NCI-H2227 (cell line): ENCODE results near the gene NFYC.

Experiments used
- DNase-seq: peaks from one replicate; lab custom pipeline; 2025; ENCODE audit not compliant: unreplicated experiment; lab: John Stamatoyannopoulos, UW

NFYC gene

GRCh38 chr1:40777224-40777970, 85.9 kb downstream of the NFYC start:
- DNase-seq: no peak

- DNase-seq: no peak
Measured at GRCh38 chr1:40780678-40781607, 89.4 kb downstream of the NFYC start.

GRCh38 chr1:40781608-40781971, 90.1 kb downstream of the NFYC start:
- no peak for DNase-seq

GRCh38 chr1:40782371-40782956, 91.0 kb downstream of the NFYC start:
- DNase-seq: peak; percentile 48

- peak; percentile 69 for DNase-seq
Measured at GRCh38 chr1:40783001-40783905, 91.7 kb downstream of the NFYC start, which contains the start of gene KCNQ4. KCNQ4 (plus strand) TSS chr1:40783787; CDS start chr1:40784094, 307 bp downstream.

- DNase-seq: peak; percentile 39
Measured at GRCh38 chr1:40784141-40784770, 92.8 kb downstream of the NFYC start.

GRCh38 chr1:40784771-40785151, 93.3 kb downstream of the NFYC start:
- DNase-seq: no peak

GRCh38 chr1:40785446-40785845, 93.9 kb downstream of the NFYC start:
- DNase-seq: no peak

- no peak for DNase-seq
Measured at GRCh38 chr1:40786171-40786994, 94.9 kb downstream of the NFYC start.

GRCh38 chr1:40786995-40787705, 95.6 kb downstream of the NFYC start:
- no peak for DNase-seq

GRCh38 chr1:40787737-40788560, 96.4 kb downstream of the NFYC start:
- DNase-seq: no peak

- no peak for DNase-seq
Measured at GRCh38 chr1:40788561-40789341, 97.2 kb downstream of the NFYC start.

- DNase-seq: no peak
Measured at GRCh38 chr1:40789342-40789598, 97.8 kb downstream of the NFYC start.

GRCh38 chr1:40789661-40790430, 98.3 kb downstream of the NFYC start:
- peak; percentile 33 for DNase-seq

- DNase-seq: no peak
Measured at GRCh38 chr1:40792036-40792435, 100.5 kb downstream of the NFYC start.

GRCh38 chr1:40793617-40794016, 102.1 kb downstream of the NFYC start:
- no peak for DNase-seq

GRCh38 chr1:40794048-40794447, 102.5 kb downstream of the NFYC start:
- DNase-seq: no peak
